ENCODE measurements around the gene MON1A.

GRCh38 chr3:49868862-49869466 is 60.6 kb downstream of the MON1A start:
- TF ChIP-seq PATZ1 (CRISPR knock-in tag; IDR thresholded peaks at IDR 0.05; ENCODE audit: borderline replicate concordance) (no peak), GLIS3 (CRISPR knock-in tag; IDR thresholded peaks at IDR 0.05) (no peak), ARNTL (CRISPR knock-in tag; IDR thresholded peaks at IDR 0.05; ENCODE audit: borderline replicate concordance, low read depth) (no peak), ESRRG (CRISPR knock-in tag; IDR thresholded peaks at IDR 0.05) (no peak), TOX (CRISPR knock-in tag; IDR thresholded peaks at IDR 0.05; ENCODE audit: borderline replicate concordance) (no peak)

Data from SK-N-SH treated with all-trans-retinoic acid at 6 μM for 48 hours (cell line).